DMS79 treated with DMSO at 0.1 percent for 48 hours (cell line): Measurements from ENCODE around the gene NCAM2.

ENCODE experiments used
- DNase-seq: peaks from one replicate; lab custom pipeline; 2025; lab: John Stamatoyannopoulos, UW

NCAM2 gene

GRCh38 chr21:21028275-21028820 is 30.1 kb downstream of the NCAM2 start:
- no peak for DNase-seq

GRCh38 chr21:21029164-21029563 is 31.0 kb downstream of the NCAM2 start:
- DNase-seq, result no peak

- DNase-seq, result no peak
These were observed 32.1 kb downstream of the NCAM2 start for GRCh38 chr21:21030311-21030710.

- DNase-seq, result no peak
These were observed 35.8 kb downstream of the NCAM2 start for GRCh38 chr21:21034036-21034435.

GRCh38 chr21:21039624-21040170 is 41.5 kb downstream of the NCAM2 start:
- DNase-seq, result no peak

- DNase-seq, result no peak
These were observed 47.3 kb downstream of the NCAM2 start for GRCh38 chr21:21045518-21045917.

GRCh38 chr21:21046063-21046462 is 47.9 kb downstream of the NCAM2 start:
- DNase-seq, result no peak

- DNase-seq, result no peak
These were observed 53.2 kb downstream of the NCAM2 start for GRCh38 chr21:21051109-21052055.

GRCh38 chr21:21052672-21053071 is 54.5 kb downstream of the NCAM2 start:
- no peak for DNase-seq

GRCh38 chr21:21057349-21058062 is 59.3 kb downstream of the NCAM2 start:
- DNase-seq, result no peak

- no peak for DNase-seq
These were observed 65.6 kb downstream of the NCAM2 start for GRCh38 chr21:21063828-21064227.

GRCh38 chr21:21064353-21064752 is 66.1 kb downstream of the NCAM2 start:
- DNase-seq, result no peak

- no peak for DNase-seq
These were observed 69.2 kb downstream of the NCAM2 start for GRCh38 chr21:21067375-21067774.

- no peak for DNase-seq
These were observed 76.1 kb downstream of the NCAM2 start for GRCh38 chr21:21074305-21074704.

GRCh38 chr21:21076051-21076450 is 77.8 kb downstream of the NCAM2 start:
- DNase-seq, result no peak

GRCh38 chr21:21076491-21076890 is 78.3 kb downstream of the NCAM2 start:
- DNase-seq, result no peak

- DNase-seq, result no peak
These were observed 81.4 kb downstream of the NCAM2 start for GRCh38 chr21:21079646-21080045.

- no peak for DNase-seq
These were observed 86.0 kb downstream of the NCAM2 start for GRCh38 chr21:21084179-21084578.

- no peak for DNase-seq
These were observed 87.0 kb downstream of the NCAM2 start for GRCh38 chr21:21085206-21085605.

GRCh38 chr21:21096956-21097355 is 98.7 kb downstream of the NCAM2 start:
- DNase-seq, result no peak

GRCh38 chr21:21097466-21097865 is 99.3 kb downstream of the NCAM2 start:
- no peak for DNase-seq

- no peak for DNase-seq
These were observed 103.7 kb downstream of the NCAM2 start for GRCh38 chr21:21101911-21102310.

- no peak for DNase-seq
These were observed 104.7 kb downstream of the NCAM2 start for GRCh38 chr21:21102896-21103295.
